T-helper 9 cell (primary cell): ENCODE measurements around the gene PNMA6A.
"Not testable (repeated sequence)": the region's sequence is repeated elsewhere in the genome, so short reads cannot be mapped to it uniquely, and the experiment has no call there.

ENCODE experiments used
- DNase-seq: peaks from one replicate; pipeline ENCODE4 v3.0.0-alpha.2; 2020

The PNMA6A gene

GRCh38 chrX:153077437-153078135 is 5.3 kb downstream of the PNMA6A start:
- DNase-seq, result not testable (repeated sequence)

DNA sequence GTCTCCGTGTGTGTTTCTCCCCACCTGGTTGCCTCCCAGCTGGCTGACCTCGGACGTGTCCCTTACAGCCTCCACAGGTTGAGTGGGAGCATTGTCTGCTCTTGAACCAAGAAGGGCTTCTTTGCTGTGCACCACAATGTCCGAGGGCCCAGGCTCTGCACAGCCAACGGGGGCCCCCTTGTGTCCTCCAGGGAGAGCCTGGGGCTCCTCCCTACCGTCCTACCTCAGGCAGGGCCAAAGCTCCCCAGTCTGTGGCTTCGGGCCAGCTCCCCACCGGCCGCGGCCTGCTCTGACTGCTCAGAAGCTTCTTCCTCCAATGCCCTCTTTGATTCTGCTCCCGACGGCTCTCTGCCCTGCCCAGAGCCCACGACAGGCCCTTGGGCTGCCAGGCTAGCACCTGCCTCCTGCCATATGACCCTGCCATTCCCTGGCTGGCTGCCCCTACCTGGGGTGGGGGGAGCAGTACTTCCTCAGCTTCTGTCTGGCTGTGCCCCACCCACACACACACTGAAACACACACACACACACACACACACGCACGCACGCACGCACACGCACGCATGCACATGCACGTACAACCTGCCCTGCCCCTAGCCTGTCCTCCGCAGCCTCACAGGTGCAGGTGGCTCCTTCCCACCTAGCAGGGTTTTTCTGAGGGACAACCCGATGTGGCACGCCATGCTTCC is 11.1 kb downstream of the PNMA6A start:
- not testable (repeated sequence) for DNase-seq

DNA sequence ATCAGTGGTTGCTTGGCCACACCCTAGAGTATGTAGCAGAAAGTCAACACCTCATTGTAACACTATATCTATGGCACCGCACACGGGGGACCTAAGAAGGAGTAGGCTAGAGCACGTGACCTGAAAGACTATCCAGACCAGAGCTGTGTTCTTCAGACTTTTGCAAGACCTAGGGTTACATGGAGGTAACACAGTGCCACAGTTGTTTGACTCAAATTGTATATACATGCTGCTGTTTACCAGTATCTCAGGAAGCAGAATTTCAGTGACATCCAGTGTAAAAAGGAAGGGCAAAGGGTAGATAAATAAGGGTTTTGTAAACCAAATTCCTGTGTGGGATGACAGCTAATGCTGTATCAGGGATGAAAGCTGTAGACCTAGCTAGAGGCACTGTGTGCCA is 30.2 kb downstream of the PNMA6A start:
- no peak for DNase-seq

- DNase-seq, result not testable (repeated sequence)
Observed at GRCh38 chrX:153104959-153105358, 32.7 kb downstream of the PNMA6A start.

DNA sequence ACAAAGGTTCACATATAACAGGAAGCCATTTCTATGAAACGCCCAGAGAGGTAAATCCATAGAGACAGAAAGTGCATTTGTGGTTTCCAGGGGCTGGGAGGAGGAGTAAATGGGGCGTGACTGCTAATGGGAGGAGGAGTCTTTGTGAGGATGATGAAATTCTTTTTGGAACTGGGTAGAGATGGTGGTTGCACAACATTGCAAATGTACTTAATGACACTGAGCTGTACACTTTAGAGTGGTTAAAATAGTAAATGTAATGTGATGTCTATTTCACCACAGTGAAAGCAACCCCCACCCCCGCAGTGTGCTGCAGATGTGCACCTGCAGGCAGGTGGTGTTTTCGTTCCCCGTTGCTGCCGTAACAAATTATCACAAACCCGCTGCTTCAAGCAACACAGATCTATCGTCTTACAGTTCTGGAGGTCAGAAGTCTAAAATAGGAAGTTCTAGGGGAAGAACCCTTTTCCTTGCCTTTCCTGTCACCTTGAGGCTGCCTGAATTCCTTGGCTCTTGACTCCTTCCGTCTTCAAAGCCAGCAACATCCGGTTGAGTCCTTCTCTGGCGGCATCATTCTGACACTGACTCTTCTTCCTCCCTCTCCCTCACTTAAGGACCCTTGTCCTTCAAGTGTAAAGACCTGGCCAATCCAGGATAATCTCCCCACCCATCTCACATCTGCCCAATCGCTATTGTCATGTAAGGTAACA is 34.0 kb downstream of the PNMA6A start:
- not testable (repeated sequence) for DNase-seq

DNA sequence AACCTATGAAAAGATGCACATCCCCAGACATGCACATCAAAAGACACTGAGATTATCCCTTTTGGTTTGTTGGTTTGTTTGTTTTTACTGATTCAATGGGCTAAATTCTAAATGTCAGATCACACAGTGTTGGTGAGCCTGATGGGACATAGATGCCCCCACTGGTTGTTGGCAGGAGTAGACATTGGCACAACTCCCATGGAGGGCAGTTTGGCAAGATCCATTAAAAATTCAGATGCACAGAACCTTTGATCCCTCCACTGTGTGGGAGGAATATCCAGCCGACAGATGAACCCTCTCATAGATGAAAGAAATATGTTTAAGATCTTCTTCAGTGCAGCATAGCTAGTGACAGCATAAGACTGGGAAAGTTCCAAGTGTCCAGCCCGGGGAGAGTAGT is 38.5 kb downstream of the PNMA6A start:
- not testable (repeated sequence) for DNase-seq

DNA sequence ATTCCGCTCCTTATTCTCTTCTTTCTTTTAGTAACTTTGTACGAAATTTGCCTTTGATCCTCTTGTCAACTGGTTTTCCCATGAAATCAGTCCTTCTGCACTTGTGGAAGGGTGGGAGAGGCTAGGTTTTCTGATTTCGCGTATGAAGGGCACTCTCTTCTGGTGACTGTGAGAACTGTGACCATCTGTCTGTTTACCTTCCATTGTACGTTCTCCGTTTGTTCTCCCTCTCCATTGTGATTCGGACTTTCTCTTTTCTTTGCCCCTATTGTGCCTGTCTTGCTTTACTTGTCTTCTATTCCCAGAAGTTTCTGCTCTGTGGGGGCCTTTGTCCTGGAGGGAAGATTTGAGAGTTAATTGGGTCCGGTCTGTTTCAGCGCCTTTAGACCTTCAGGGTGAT is 41.6 kb downstream of the PNMA6A start:
- DNase-seq, result not testable (repeated sequence)

GRCh38 chrX:153117754-153118153 is 45.5 kb downstream of the PNMA6A start:
- DNase-seq, result not testable (repeated sequence)

DNA sequence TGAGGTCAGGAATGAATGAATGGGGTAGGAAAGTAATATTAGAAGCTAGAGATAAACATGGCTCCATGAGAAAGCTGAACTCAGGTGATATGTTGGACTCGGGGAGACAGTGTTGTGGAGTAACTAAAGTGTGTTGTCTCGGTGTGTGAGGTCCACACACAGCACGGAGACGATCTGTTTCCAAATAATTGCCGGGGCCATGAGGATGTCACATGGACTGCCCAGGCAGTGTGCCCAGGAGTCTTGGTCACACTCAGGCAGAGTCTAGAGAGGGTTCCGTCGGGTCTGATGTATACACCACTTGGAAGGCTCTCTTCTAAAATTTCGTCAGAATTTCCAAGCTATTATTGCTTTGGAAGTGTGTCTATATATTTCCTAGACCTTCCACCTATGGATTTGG is 48.0 kb downstream of the PNMA6A start:
- DNase-seq, result not testable (repeated sequence)

GRCh38 chrX:153123468-153123867 is 51.2 kb downstream of the PNMA6A start:
- DNase-seq, result not testable (repeated sequence)
